B cell (primary cell): Measurements from ENCODE around the gene HOXB13. TPM values are rescaled to one million over a fixed set of nuclear protein-coding genes. Genes with fewer than 3 reads are reported as not detected.

ENCODE experiments used
- ATAC-seq: fragments of 200-7000 bp; cut with Tn5 transposase; one replicate; pipeline ENCODE4 v1.10.0; 2021; ENCODE audit warnings: low read depth, mild to moderate bottlenecking, moderate number of reproducible peaks, moderate library complexity
- CTCF ChIA-PET: fragments of 350-600 bp; sonication (Branson Sonifier 250); formaldehyde crosslinking; loops from one replicate; lab custom pipeline; 2021; ENCODE audit warnings: antibody characterized with exemption, inconsistent platforms; lab: Charles Lee
- POLR2A ChIA-PET: fragments of 350-600 bp; sonication (Branson Sonifier 250); formaldehyde crosslinking; loops from one replicate; lab custom pipeline; 2021; ENCODE audit warnings: antibody characterized with exemption; lab: Charles Lee
- DNase-seq: peaks from one replicate; pipeline ENCODE4 v3.0.0; 2013
- H2AFZ ChIP-seq: 2 replicates; pipeline ENCODE4 v1.6.1; 2012; ENCODE audit warnings: mild to moderate bottlenecking, low read depth, low read length; ENCODE audit not compliant: insufficient read depth, poor library complexity, severe bottlenecking
- H3K27ac ChIP-seq, 2 donors: 1 replicate in 1 of 2; 2 replicates in 1 of 2; pipeline ENCODE4 v1.5.1; 2012 to 2013; ENCODE audit warnings: low read length in 2 of 2, mild to moderate bottlenecking in 2 of 2, moderate library complexity in 1 of 2
- H3K27me3 ChIP-seq, 4 experiments: fragments of 200-600 bp in 1 of 4; sonication (generic) in 1 of 4; replicated peaks in 1 of 4; 1 replicate in 2 of 4; 2 replicates in 2 of 4; pipeline versions ENCODE4 v1.6.1 to v1.7.0; 2013 to 2016; ENCODE audit warnings: low read length in 3 of 4, mild to moderate bottlenecking in 2 of 4, mixed read lengths in 1 of 4, moderate library complexity in 1 of 4; ENCODE audit not compliant: insufficient read depth in 4 of 4, control insufficient read depth in 3 of 4; ENCODE audit errors: control extremely low read depth in 1 of 4
- H3K36me3 ChIP-seq, 2 experiments: replicated peaks in 1 of 2; 1 replicate in 1 of 2; 2 replicates in 1 of 2; pipeline versions ENCODE4 v1.6.1 to v1.7.1; 2013; ENCODE audit warnings: low read length in 1 of 2; ENCODE audit not compliant: insufficient read depth in 2 of 2, control insufficient read depth in 1 of 2; ENCODE audit errors: control extremely low read depth in 1 of 2, extremely low read depth in 1 of 2
- H3K4me1 ChIP-seq, 2 donors: fragments of 200-600 bp in 1 of 2; sonication (generic) in 1 of 2; 1 replicate in 1 of 2; 2 replicates in 1 of 2; pipeline versions ENCODE4 v1.5.1 to v1.6.1; 2013 to 2017; ENCODE audit warnings: low read length in 2 of 2; ENCODE audit not compliant: control insufficient read depth in 2 of 2, insufficient read depth in 2 of 2
- H3K4me2 ChIP-seq: replicated peaks from 2 replicates; pipeline ENCODE3; 2012; ENCODE audit warnings: mild to moderate bottlenecking, low read depth, low read length; ENCODE audit not compliant: poor library complexity, severe bottlenecking
- H3K4me3 ChIP-seq, 5 experiments: fragments of 200-600 bp in 1 of 5; sonication (generic) in 1 of 5; 1 replicate in 3 of 5; 2 replicates in 2 of 5; pipeline versions ENCODE4 v1.5.1 to v1.7.0; 2011 to 2016; ENCODE audit warnings: low read length in 4 of 5, mild to moderate bottlenecking in 4 of 5, low read depth in 2 of 5, control low read depth in 1 of 5, moderate library complexity in 1 of 5; ENCODE audit not compliant: insufficient read depth in 1 of 5; ENCODE audit errors: control extremely low read depth in 1 of 5, extremely low read depth in 1 of 5
- H3K79me2 ChIP-seq: fragments of 200-600 bp; sonication (generic); one replicate; pipeline ENCODE4 v1.6.0; 2016; ENCODE audit warnings: low read length; ENCODE audit not compliant: control insufficient read depth, insufficient read depth
- H3K9ac ChIP-seq: fragments of 200-600 bp; sonication (generic); 2 replicates; pipeline ENCODE4 v1.6.1; 2017; ENCODE audit warnings: mild to moderate bottlenecking, low read length, moderate library complexity
- H3K9me3 ChIP-seq, 3 donors: one replicate each; pipeline versions ENCODE4 v1.6.1 to v1.7.1; 2013; ENCODE audit warnings: low read length in 2 of 3; ENCODE audit not compliant: control insufficient read depth in 2 of 3, insufficient read depth in 1 of 3; ENCODE audit errors: control extremely low read depth in 1 of 3
- H4K20me1 ChIP-seq: 2 replicates; pipeline ENCODE4 v1.6.0; 2012; ENCODE audit warnings: mild to moderate bottlenecking, low read length; ENCODE audit not compliant: insufficient read depth, control insufficient read depth, poor library complexity, severe bottlenecking
- H3K27ac Mint-ChIP-seq: one replicate; pipeline ENCODE4 v1.8.0; 2021; ENCODE audit warnings: mixed read lengths
- H3K27me3 Mint-ChIP-seq: one replicate; pipeline ENCODE4 v1.8.0; 2021; ENCODE audit warnings: mixed read lengths
- H3K4me1 Mint-ChIP-seq: one replicate; pipeline ENCODE4 v1.8.0; 2021; ENCODE audit warnings: mixed read lengths
- H3K4me3 Mint-ChIP-seq: one replicate; pipeline ENCODE4 v1.8.0; 2021; ENCODE audit warnings: mixed read lengths
- H3K9me3 Mint-ChIP-seq: one replicate; pipeline ENCODE4 v1.8.0; 2022; ENCODE audit warnings: mixed read lengths; ENCODE audit not compliant: insufficient read depth
- CTCF ChIP-seq: fragments of 200-600 bp; IDR thresholded peaks from one replicate; pipeline ENCODE4 v1.8.0; 2022; ENCODE audit warnings: antibody characterized with exemption, mild to moderate bottlenecking
- EZH2 ChIP-seq: IDR thresholded peaks from 2 replicates; pipeline ENCODE4 v1.6.1; 2012; ENCODE audit warnings: borderline replicate concordance, low read depth, mild to moderate bottlenecking, moderate library complexity, low read length; ENCODE audit not compliant: insufficient read depth, poor library complexity, severe bottlenecking
- WGBS: methylation state at CpG from one replicate; pipeline ENCODE4 v1.1.5; 2013; ENCODE audit warnings: missing lambda C conversion rate; ENCODE audit not compliant: insufficient coverage; 5-methylcytosine and 5-hydroxymethylcytosine counted together
- intact Hi-C: fragments of 100-400 bp; cut with micrococcal nuclease; formaldehyde crosslinking; loops from one replicate; pipeline ENCODE4 v1.10.0; 2022
- polyA plus RNA-seq: library from polyadenylated mRNA; depleted of rRNA; stranded (reverse); fragments of >200 nt; gene quantifications from 2 replicates; pipeline ENCODE4 v1.2.3, GENCODE V29; 2012
- total RNA-seq, 2 donors: library from RNA; stranded (reverse); fragments of 120-200 nt in 1 of 2; gene quantifications; 1 replicate in 1 of 2; 2 replicates in 1 of 2; pipeline versions ENCODE4 v1.2.3 to v1.2.4, GENCODE V29; 2013 to 2022

The HOXB13 gene
- total and polyA plus RNA-seq, 2 donors (not counting 1 experiment from before 2014, with no cell fraction given): not detected

GRCh38 chr17:48731355-48731754 is 2.8 kb upstream of the HOXB13 start:
- no peak overlapping the region for H3K9ac ChIP-seq
- POLR2A ChIA-PET: no interaction called here
- Mint-ChIP-seq H3K4me1 (peaks cover 22% of the 10 kb centered on the region), H3K27ac (no peak overlapping the region), H3K9me3 (no peaks in the 10 kb centered on the region), H3K27me3 (peaks cover 83% of the 10 kb centered on the region), H3K4me3 (no peak overlapping the region)
- no peak for TF ChIP-seq CTCF
- no peak for TF ChIP-seq EZH2
- no peaks in the 10 kb centered on the region for H4K20me1 ChIP-seq
- H3K4me2 ChIP-seq: no peak overlapping the region
- DNase-seq (no peak), ATAC-seq (no peak)
- H3K4me1 ChIP-seq: peaks cover 30 to 53% of the 10 kb centered on the region in 2 donors
- no peak overlapping the region for H3K27ac ChIP-seq
- H3K4me3 ChIP-seq: no peak overlapping the region
- CTCF ChIA-PET: interaction anchor here (1.0 to 1.2 kb wide), 2 partner anchors 14 to 153 kb away, joined by 3 read pairs; no protein-coding TSS in a partner anchor
- H3K9me3 ChIP-seq: peaks cover 0 to 33% (median 3%) of the 10 kb centered on the region in 3 donors
- H3K36me3 ChIP-seq: no peaks in the 10 kb centered on the region
- H2AFZ ChIP-seq: no peak overlapping the region
- H3K27me3 ChIP-seq: peaks cover 0 to 92% (median 75%) of the 10 kb centered on the region in 4 experiments
- H3K79me2 ChIP-seq: no peaks in the 10 kb centered on the region
- intact Hi-C loops: no loop called here

GRCh38 chr17:48730240-48730550 is 1.6 kb upstream of the HOXB13 start:
- H3K79me2 ChIP-seq: no peaks in the 10 kb centered on the region
- H3K9ac ChIP-seq: no peak overlapping the region
- ChIA-PET CTCF (interaction anchor here (0.6 kb wide), 1 partner anchor 301 kb away, joined by 4 read pairs; no protein-coding TSS in a partner anchor), POLR2A (no interaction called here)
- H3K4me1 ChIP-seq: peaks cover 35 to 62% of the 10 kb centered on the region in 2 donors
- Mint-ChIP-seq H3K27ac (no peak overlapping the region), H3K4me3 (no peak overlapping the region), H3K9me3 (no peaks in the 10 kb centered on the region), H3K27me3 (peaks cover 82% of the 10 kb centered on the region), H3K4me1 (peaks cover 23% of the 10 kb centered on the region)
- no peak overlapping the region for H2AFZ ChIP-seq
- no peak overlapping the region for H3K27ac ChIP-seq
- H3K4me3 ChIP-seq: no peak overlapping the region
- intact Hi-C loops: no loop called here
- no peak overlapping the region for H3K4me2 ChIP-seq
- H3K27me3 ChIP-seq: peaks cover 0 to 92% (median 80%) of the 10 kb centered on the region in 4 experiments
- TF ChIP-seq EZH2 (no peak), CTCF (no peak)
- no peaks in the 10 kb centered on the region for H4K20me1 ChIP-seq
- DNase-seq (no peak), ATAC-seq (no peak)
- WGBS: 53% methylated on average over 3 of the region's 3 CpGs
- H3K36me3 ChIP-seq: no peaks in the 10 kb centered on the region
- peaks cover 0 to 39% (median 0%) of the 10 kb centered on the region in 3 donors for H3K9me3 ChIP-seq
